H1 (cell line): ENCODE measurements around the gene SLC16A5. TPM values are rescaled to one million over a fixed set of nuclear protein-coding genes. Genes with fewer than 3 reads are reported as not detected.
A peak's percentile ranks its signal among the peaks of the same experiment; 100 is the strongest.

ENCODE experiments used
- ASH2L ChIP-seq: fragments of 200-600, 300-600 bp; sonication (generic); IDR thresholded peaks from one replicate; pipeline ENCODE4 v1.7.1; 2017; ENCODE audit warnings: low read length
- BCL11A ChIP-seq, 2 experiments: IDR thresholded peaks; one replicate each; pipeline ENCODE4 v1.6.1; 2011; ENCODE audit warnings: low read depth in 2 of 2, low read length in 2 of 2, mild to moderate bottlenecking in 2 of 2
- CBX5 ChIP-seq: fragments of 300-800, 300-1000 bp; sonication (generic); IDR thresholded peaks from 2 replicates; pipeline ENCODE4 v1.7.1; 2016; ENCODE audit warnings: antibody characterized with exemption, low read length, low read depth
- CBX8 ChIP-seq: fragments of 300-800, 300-1000 bp; sonication (generic); IDR thresholded peaks from 2 replicates; pipeline ENCODE4 v1.7.1; 2016; ENCODE audit warnings: low read depth, low read length, borderline replicate concordance
- CEBPB ChIP-seq: IDR thresholded peaks from 2 replicates; pipeline ENCODE4 v1.6.1; 2012; ENCODE audit warnings: low read depth, low read length
- CHD2 ChIP-seq: IDR thresholded peaks from 2 replicates; pipeline ENCODE4 v1.6.1; 2012; ENCODE audit warnings: low read length, improper control_type of control experiment
- EGR1 ChIP-seq: IDR thresholded peaks from 2 replicates; pipeline ENCODE4 v1.6.1; 2011; ENCODE audit warnings: low read depth, low read length, borderline replicate concordance
- GABPA ChIP-seq: IDR thresholded peaks from 2 replicates; pipeline ENCODE4 v1.6.1; 2011; ENCODE audit warnings: mild to moderate bottlenecking, low read length, moderate library complexity, borderline replicate concordance; ENCODE audit not compliant: insufficient read depth
- HDAC2 ChIP-seq, 2 experiments: fragments of 300-600 bp in 1 of 2; sonication (generic) in 1 of 2; IDR thresholded peaks; 2 replicates each; pipeline ENCODE4 v1.6.1; 2011 to 2012; ENCODE audit warnings: low read depth in 2 of 2, low read length in 2 of 2, mild to moderate bottlenecking in 2 of 2, moderate library complexity in 2 of 2, borderline replicate concordance in 1 of 2, inconsistent platforms in 1 of 2
- HDAC6 ChIP-seq: IDR thresholded peaks from one replicate; pipeline ENCODE4 v1.7.1; 2012; ENCODE audit warnings: low read depth, mild to moderate bottlenecking, inconsistent platforms, low read length, moderate library complexity
- JUN ChIP-seq: IDR thresholded peaks from 2 replicates; pipeline ENCODE4 v1.6.1; 2011; ENCODE audit warnings: low read depth, mild to moderate bottlenecking, improper control_type of control experiment, low read length
- KDM4A ChIP-seq: IDR thresholded peaks from one replicate; pipeline ENCODE4 v1.7.1; 2012; ENCODE audit warnings: low read depth, mild to moderate bottlenecking, moderate library complexity, low read length, inconsistent platforms; ENCODE audit not compliant: severe bottlenecking
- NRF1 ChIP-seq: IDR thresholded peaks from 2 replicates; pipeline ENCODE4 v1.6.1; 2011; ENCODE audit warnings: mild to moderate bottlenecking, low read depth, low read length, improper control_type of control experiment
- POU5F1 ChIP-seq: IDR thresholded peaks from 2 replicates; pipeline ENCODE4 v1.6.1; 2011; ENCODE audit warnings: low read depth, mild to moderate bottlenecking, low read length, moderate library complexity
- RBBP5 ChIP-seq: IDR thresholded peaks from 2 replicates; pipeline ENCODE4 v1.7.1; 2012; ENCODE audit warnings: low read depth, mild to moderate bottlenecking, inconsistent platforms, low read length, moderate library complexity, borderline replicate concordance
- RNF2 ChIP-seq: fragments of 200-900, 300-1000 bp; sonication (generic); IDR thresholded peaks from 2 replicates; pipeline ENCODE4 v1.7.1; 2016; ENCODE audit warnings: borderline replicate concordance, low read depth, mild to moderate bottlenecking, antibody characterized with exemption, low read length; ENCODE audit not compliant: poor library complexity, severe bottlenecking; ENCODE audit errors: missing control alignments
- RXRA ChIP-seq: IDR thresholded peaks from 2 replicates; pipeline ENCODE4 v1.6.1; 2011; ENCODE audit warnings: low read depth, mild to moderate bottlenecking, low read length, moderate library complexity; ENCODE audit not compliant: insufficient read depth
- SIN3A ChIP-seq, 2 experiments: IDR thresholded peaks in 1 of 2; conservative IDR thresholded peaks in 1 of 2; 2 replicates each; pipeline ENCODE4 v1.6.1; 2011 to 2012; ENCODE audit warnings: low read length in 2 of 2, improper control_type of control experiment in 1 of 2, low read depth in 1 of 2, mild to moderate bottlenecking in 1 of 2
- SIRT6 ChIP-seq: IDR thresholded peaks from one replicate; pipeline ENCODE4 v1.7.1; 2012; ENCODE audit warnings: low read length, inconsistent platforms
- SP2 ChIP-seq: IDR thresholded peaks from 2 replicates; pipeline ENCODE4 v1.6.1; 2012; ENCODE audit warnings: mild to moderate bottlenecking, low read length, inconsistent platforms
- TAF1 ChIP-seq: IDR thresholded peaks from 2 replicates; pipeline ENCODE4 v1.6.1; 2011; ENCODE audit warnings: mild to moderate bottlenecking, low read depth, low read length
- YY1 ChIP-seq: IDR thresholded peaks from 2 replicates; pipeline ENCODE4 v1.6.1; 2011; ENCODE audit warnings: low read depth, mild to moderate bottlenecking, low read length
- polyA plus RNA-seq, 7 experiments: library from polyadenylated mRNA; depleted of rRNA in 3 of 7; stranded (reverse) in 5 of 7; unstranded in 2 of 7; fragments of >200 nt in 5 of 7; fragments of 200-250 nt in 2 of 7; gene quantifications; 1 replicate in 5 of 7; 2 replicates in 1 of 7; 4 replicates in 1 of 7; pipeline versions ENCODE4 v1.2.1 to v1.2.3, GENCODE V29; 2011 to 2013; ENCODE audit warnings: missing spikeins in 2 of 7, mixed read lengths in 2 of 7
- total RNA-seq: library from RNA; stranded (reverse); fragmentation: NEBNext Ultra II Directional; extraction: Animal tissue kit (Norgen Biotek cat#: 25700); gene quantifications from 2 replicates; pipeline ENCODE4 v1.2.1, GENCODE V29; 2021
- TF ChIP-seq, protein P1 (sequence below): IDR thresholded peaks from 2 replicates; pipeline ENCODE4 v1.6.1; 2012; ENCODE audit warnings: inconsistent platforms
- TF ChIP-seq, protein P2 (sequence below): IDR thresholded peaks from 2 replicates; pipeline ENCODE4 v1.6.1; 2011; ENCODE audit warnings: low read depth, mild to moderate bottlenecking, low read length; ENCODE audit not compliant: insufficient read depth

SLC16A5 gene
- total and polyA plus RNA-seq, 2 of the 8 experiments (the other 6 are each of a cell fraction or from before 2014, with no cell fraction given): 17.1 to 34.7 TPM

DNA sequence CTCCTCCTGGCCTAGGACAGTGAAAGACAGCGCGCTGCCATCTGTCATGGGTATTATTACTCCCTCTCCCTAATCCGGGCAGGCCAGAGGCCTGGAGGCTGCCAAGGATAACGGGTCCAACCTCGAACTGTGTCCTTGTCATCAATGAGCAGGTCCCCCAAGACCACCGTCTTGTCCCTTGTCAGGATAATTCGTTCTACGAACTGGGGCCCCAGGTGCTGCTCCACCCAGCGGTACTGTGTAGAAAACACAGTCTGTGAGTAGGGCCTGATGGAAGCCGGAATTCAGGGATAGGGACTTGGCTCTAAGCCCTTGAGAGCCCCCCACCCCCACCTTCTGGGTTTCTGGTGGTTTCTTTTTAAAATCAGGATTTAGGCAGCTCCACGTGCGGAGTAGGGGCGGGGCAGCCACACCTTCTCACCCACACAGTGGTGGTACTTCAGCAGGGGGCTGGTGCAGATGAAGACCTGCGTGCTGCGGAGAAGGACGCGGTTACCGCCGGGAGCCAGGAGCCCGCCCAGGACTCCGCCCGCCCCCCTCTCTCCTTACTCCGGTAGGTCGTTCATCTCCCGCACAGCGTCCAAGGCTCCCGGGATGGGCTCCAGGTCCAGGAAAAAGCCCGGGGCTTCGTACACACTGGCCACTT is 43.0 kb downstream of the SLC16A5 start (continued):
- TF ChIP-seq GABPA (no peak), CHD2 (0 out of 2 replicates have a peak, but pooled peaks have one; percentile 30), SIRT6 (no peak), CBX5 (no peak), EGR1 (no peak), HDAC6 (no peak), CBX8 (no peak), SIN3A (conservative IDR thresholded peaks at IDR 0.05 in 1 of 2, IDR thresholded peaks at IDR 0.05 in 1 of 2; ENCODE audit: low read depth in 1 of 2, low read length in 2 of 2) (0 out of 4 replicates have a peak, but pooled peaks of 1 of the 2 experiments have one; percentile 50), TAF1 (no peak), HDAC2 (IDR thresholded peaks at IDR 0.05; ENCODE audit: borderline replicate concordance in 1 of 2, low read depth in 2 of 2, low read length in 2 of 2) (no peak; a peak in 1 of 4 replicates), POU5F1 (no peak), SP2 (no peak), BCL11A (IDR thresholded peaks at IDR 0.05; ENCODE audit: low read depth in 2 of 2, low read length in 2 of 2) (no peak), RXRA (no peak), ASH2L (no peak), JUN (no peak), RNF2 (no peak), RBBP5 (no peak), CEBPB (no peak), YY1 (no peak), NRF1 (no peak), KDM4A (no peak)
- TF ChIP-seq, protein P1, sequence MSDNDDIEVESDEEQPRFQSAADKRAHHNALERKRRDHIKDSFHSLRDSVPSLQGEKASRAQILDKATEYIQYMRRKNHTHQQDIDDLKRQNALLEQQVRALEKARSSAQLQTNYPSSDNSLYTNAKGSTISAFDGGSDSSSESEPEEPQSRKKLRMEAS: peak; percentile 54
- TF ChIP-seq, protein P2, sequence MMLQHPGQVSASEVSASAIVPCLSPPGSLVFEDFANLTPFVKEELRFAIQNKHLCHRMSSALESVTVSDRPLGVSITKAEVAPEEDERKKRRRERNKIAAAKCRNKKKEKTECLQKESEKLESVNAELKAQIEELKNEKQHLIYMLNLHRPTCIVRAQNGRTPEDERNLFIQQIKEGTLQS: no peak
